AG04449 (cell line): ENCODE data around the gene HSPD1.

Experiments used
- CTCF ChIA-PET: fragments of 350-600 bp; formaldehyde crosslinking; extraction: SDS; loops from one replicate; lab custom pipeline; 2021; ENCODE audit warnings: antibody characterized with exemption; lab: Yijun Ruan, JAX
- POLR2A ChIA-PET: fragments of 400-600, 350-600 bp; formaldehyde crosslinking; extraction: SDS; loops from one replicate; lab custom pipeline; 2020; ENCODE audit warnings: antibody characterized with exemption, inconsistent platforms; lab: Yijun Ruan, JAX
- DNase-seq: peaks from one replicate; pipeline ENCODE4 v3.0.0-alpha.2; 2010; ENCODE audit warnings: low read depth, low spot score
- H3K4me3 ChIP-seq: 2 replicates; pipeline ENCODE4 v1.5.1; 2011; ENCODE audit warnings: low read depth, mild to moderate bottlenecking, control low read depth, low read length
- CTCF ChIP-seq: IDR thresholded peaks from one replicate; pipeline ENCODE4 v1.5.1; 2011; ENCODE audit warnings: mild to moderate bottlenecking, moderate library complexity, low read length, control low read depth, inconsistent platforms; ENCODE audit not compliant: insufficient read depth; ENCODE audit errors: missing control alignments

Gene HSPD1

DNA sequence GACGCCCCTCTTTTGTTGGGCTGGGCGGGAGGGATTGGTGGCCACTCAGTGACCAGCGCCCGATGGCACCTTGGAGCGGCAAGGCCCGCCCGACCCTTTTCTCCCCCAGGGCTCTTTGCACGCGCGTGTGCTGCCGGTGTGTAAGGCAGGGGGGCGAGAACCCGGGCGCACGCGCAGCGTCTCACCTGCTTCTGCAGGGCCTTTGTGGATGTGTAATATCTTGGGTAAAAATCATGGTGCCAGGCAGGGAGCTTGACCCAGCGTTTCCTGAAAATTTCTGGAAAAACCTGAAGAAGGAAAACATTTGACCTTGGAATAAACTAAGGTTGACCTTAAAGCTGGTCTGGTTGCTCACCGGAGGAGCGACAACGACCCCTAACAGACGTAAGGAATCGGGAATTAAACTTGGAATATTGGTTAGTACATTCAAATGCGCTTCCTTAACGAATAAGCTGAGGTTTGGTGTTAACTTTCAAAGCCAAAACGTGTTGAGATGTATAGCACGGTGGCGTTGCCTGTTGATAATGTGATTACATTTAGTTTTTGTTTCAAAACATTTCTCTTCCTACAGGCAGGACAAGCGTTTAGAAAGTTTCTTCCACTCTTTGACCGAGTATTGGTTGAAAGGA lies 977 bp upstream of the HSPD1 start:
- no peak for TF ChIP-seq CTCF
- POLR2A ChIA-PET, result interaction anchor here (0.8 to 2.9 kb wide), 5 partner anchors 16 to 206 kb away, joined by 3 to 25 read pairs (median 16); partner anchors contain the start of genes COQ10B, MOB4 and SF3B1
- CTCF ChIA-PET, result interaction anchor here (1.0 to 1.6 kb wide), 3 partner anchors 9 to 280 kb away, joined by 3 to 4 read pairs (median 3); no protein-coding TSS in a partner anchor
- DNase-seq, result no peak
- peak overlapping the region; percentile 78 for H3K4me3 ChIP-seq

- peak overlapping the region; percentile 78 for H3K4me3 ChIP-seq
- DNase-seq, result no peak
- CTCF ChIA-PET, result interaction anchor here (1.6 kb wide), 1 partner anchor 208 kb away, joined by 4 read pairs; no protein-coding TSS in a partner anchor
- TF ChIP-seq CTCF, result no peak
- POLR2A ChIA-PET, result interaction anchor here (0.6 to 2.9 kb wide), 13 partner anchors 8 to 176 kb away, joined by 3 to 25 read pairs (median 4); partner anchors contain the start of genes COQ10B, MOB4, RFTN2 and SF3B1
These were observed 575 bp downstream of the HSPD1 start for GRCh38 chr2:197498937-197499593.

- H3K4me3 ChIP-seq, result peak overlapping the region; percentile 78
- ChIA-PET CTCF (no interaction called here), POLR2A (interaction anchor here (0.7 to 2.9 kb wide), 6 partner anchors 7 to 63 kb away, joined by 3 to 17 read pairs (median 4); partner anchors contain the start of genes COQ10B and SF3B1)
- no peak for DNase-seq
- no peak for TF ChIP-seq CTCF
These were observed 1.3 kb downstream of the HSPD1 start for GRCh38 chr2:197498235-197498936.

DNA sequence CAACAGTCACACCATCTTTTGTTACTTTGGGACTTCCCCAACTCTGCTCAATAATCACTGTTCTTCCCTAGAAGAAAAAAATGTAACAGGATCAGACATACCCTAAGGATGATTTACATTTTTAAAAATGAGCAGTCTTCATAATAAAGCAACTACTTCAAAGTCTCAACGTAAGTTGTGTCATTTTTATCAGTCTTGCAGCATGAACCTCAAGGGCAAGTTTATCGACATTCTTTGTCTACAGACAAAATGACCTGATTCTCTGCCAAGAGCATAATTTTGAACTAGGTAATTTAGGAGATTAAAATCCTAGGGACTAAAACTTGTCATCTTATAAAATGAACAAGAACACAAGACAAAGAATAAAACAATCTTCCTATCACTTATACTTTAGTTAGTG lies 2.3 kb downstream of the HSPD1 start:
- no peak overlapping the region for H3K4me3 ChIP-seq
- ChIA-PET CTCF (interaction anchor here (1.0 kb wide), 1 partner anchor 19 kb away, joined by 4 read pairs; no protein-coding TSS in a partner anchor), POLR2A (no interaction called here)
- DNase-seq, result no peak
- no peak for TF ChIP-seq CTCF

DNA sequence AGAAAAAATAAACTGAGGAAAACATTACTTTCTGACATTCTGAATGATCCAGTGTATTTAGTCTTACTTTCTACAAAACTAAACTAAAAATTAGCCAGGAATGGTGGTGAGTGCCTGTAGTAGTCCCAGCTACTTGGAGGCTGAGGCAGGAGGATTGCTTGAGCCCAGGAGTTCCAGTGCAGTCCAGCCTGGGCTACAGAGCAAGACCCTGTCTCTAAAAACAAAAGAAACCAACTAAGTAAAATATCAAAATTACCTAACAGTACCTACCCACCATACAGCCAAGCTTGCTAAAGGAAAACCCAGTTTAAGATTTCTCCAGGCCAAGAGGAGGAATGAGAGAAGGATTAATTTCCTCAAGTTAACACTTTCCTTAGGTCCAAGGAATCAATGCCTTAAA lies 2.9 kb downstream of the HSPD1 start:
- ChIA-PET POLR2A (no interaction called here), CTCF (interaction anchor here (1.0 kb wide), 1 partner anchor 19 kb away, joined by 4 read pairs; no protein-coding TSS in a partner anchor)
- H3K4me3 ChIP-seq, result no peak overlapping the region
- no peak for DNase-seq
- TF ChIP-seq CTCF, result no peak
